HG03108 (cell line): Measurements from ENCODE around the gene NPY4R.
"Not testable (repeated sequence)": the region's sequence is repeated elsewhere in the genome, so short reads cannot be mapped to it uniquely, and the experiment has no call there.

Experiments
- ATAC-seq: cut with Tn5 transposase; IDR thresholded peaks from one replicate; pipeline ENCODE4 v1.9.1; 2021; ENCODE audit warnings: moderate library complexity; ENCODE audit not compliant: unreplicated experiment

Gene NPY4R, protein sequence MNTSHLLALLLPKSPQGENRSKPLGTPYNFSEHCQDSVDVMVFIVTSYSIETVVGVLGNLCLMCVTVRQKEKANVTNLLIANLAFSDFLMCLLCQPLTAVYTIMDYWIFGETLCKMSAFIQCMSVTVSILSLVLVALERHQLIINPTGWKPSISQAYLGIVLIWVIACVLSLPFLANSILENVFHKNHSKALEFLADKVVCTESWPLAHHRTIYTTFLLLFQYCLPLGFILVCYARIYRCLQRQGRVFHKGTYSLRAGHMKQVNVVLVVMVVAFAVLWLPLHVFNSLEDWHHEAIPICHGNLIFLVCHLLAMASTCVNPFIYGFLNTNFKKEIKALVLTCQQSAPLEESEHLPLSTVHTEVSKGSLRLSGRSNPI

DNA sequence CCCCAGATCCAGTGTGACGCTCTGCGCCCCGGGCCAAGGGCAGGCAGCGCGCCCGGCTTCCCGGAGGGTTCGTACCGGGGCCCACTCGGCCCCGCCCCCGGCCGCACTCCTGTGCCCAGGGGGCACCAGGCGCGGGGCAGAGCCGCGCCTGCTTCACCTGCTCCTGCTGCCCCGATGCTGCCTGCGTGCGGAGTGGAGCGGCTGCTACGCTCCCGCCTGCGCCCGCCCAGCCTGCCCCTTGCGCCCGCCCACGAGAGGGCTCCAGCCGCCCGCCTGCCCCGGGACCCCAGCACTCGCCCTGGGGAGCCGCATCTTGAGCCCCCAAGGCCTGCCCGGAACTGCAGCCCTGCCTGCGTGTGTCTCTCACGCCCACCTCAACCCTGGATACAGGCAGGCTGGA lies at the start of gene NPY4R:
TSS of gene NPY4R (minus strand) at position 194 of the 400 bp plus-strand sequence. CDS start 3,323 bp downstream, outside the sequence.
- ATAC-seq = not testable (repeated sequence)

DNA sequence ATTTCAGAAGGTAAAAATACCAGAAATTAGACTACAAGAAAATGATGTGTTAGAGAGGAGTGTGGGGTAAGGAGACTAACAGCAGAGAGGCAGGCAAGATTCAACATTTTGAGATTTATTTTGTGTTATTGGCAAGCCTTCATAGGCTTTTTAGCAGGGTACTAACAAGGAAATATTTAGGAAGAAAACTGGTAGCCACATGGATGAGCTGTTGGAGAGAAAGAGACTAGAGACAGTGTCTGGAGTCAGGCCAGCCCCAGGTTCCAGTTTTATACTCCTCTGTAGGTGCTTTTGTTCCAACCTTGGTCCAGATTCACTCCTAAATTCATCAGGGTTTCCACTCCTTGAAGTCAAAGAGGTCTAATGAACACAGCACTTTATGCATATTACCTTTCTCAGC lies 49.6 kb upstream of the NPY4R start:
- ATAC-seq = no peak

DNA sequence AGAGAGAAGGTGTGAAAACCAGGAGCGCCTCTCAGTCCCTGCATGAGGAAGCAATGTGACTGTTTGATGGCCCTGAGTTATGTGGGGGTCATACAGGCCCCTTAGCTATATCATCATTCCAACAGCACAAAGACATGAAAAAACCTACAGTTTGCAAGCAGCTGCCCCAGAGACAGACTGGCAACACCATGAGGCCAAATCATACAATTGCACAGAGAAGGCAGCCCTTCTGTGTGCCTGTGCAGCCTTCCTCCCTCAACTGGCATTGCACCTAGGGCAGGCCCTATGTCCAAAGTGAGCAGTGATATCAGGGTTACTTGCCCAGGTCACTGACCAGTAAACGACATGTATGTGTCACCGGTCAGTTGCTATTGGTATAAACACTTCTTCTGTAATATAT lies 49.1 kb upstream of the NPY4R start:
- no peak for ATAC-seq

DNA sequence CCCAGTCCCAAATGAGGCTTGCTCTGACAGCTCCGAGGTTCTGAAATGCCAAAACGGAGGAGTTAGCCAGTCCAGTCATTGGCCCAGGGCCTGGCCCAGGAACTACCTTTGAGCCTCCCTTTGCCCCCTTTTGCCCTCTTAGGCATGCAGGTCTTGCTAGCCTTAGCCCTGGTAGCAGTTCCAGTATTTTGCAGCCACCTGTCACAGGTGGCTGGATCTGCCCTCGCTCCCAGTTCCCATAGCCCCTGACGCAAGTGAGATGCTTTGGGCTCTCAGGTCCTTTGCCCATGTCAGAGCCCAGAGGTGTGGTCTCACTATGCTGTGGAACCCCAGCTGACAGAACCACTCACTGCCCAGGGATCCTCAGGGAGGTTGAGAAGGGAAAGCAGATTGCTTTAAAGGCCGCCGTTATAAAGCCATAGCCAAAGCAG lies 48.7 kb upstream of the NPY4R start:
- ATAC-seq = no peak

DNA sequence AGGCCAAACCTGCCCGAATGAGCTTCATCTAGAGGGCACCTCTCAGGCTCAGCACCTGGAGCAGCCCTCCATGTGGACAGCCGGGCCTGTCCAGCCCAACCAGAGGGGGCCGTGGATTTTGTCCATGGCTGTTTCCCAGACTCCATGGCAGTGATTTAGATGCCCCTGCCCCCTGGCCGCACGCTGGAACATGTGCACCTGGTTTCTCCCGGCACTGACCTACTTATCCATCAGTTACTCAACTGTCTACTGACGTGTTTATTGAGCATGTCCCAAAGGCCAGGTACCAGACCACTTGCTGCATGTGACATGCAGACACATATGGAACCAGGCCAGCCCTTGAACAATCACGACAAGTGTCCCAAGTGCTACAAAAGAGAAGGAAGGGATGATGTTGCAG lies 47.6 kb upstream of the NPY4R start:
- ATAC-seq = not testable (repeated sequence)

DNA sequence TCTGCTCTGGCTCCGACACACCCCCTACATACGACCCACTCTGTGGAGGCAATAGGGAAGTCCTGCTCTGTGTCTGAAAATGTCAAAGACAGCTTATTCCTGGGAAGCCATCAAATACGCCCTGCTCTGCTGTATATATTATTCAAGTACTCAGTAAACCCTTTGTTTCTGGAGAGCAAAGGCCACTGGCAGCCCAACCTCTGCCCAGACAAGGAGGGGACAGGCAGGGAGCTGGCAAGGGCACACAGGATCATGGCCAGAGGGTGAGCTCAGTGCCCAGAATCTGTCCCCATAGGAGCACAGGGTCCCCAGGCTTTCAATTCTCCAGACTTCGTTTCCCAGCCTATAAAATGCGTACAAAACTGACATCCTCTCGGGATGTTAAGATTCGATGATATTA lies 47.0 kb upstream of the NPY4R start:
- not testable (repeated sequence) for ATAC-seq

DNA sequence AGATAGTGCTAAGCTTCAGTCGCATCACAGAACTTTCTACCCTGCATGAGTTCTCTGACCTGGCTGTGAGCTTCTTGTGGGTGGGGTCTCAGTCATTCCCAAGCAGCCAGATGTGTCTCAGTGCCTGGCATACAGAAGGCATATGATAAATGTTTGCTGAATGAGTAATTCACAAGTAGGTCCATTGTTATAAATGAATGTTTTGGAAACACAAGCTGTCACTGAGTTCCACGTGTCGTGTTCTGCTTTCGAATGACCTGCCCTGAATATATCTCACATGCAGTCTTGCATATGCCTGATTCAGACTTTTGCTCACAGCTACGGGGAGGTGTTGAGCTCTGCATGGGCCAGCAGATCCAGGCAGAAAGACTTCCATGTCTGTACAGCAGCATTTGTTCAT lies 46.2 kb upstream of the NPY4R start:
- ATAC-seq = not testable (repeated sequence)

DNA sequence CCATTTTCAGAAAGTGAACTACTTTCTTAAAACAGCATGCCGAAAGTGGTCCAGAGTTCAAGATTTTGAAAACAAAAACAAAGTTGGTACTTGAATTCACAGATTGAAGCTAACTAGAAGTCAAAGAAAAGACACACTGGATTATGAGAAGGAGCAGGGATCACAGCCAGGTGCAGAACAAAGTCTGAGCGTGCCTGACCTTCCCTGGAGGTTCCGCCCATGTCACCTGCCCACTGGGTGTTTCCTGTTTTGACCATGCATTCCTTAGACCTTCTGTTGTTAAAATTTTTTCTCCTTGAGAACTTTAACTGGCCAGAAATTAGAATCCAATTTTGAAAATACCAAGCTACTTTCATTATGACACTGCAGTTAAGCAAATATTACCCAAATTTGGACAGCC lies 34.2 kb upstream of the NPY4R start:
- not testable (repeated sequence) for ATAC-seq

DNA sequence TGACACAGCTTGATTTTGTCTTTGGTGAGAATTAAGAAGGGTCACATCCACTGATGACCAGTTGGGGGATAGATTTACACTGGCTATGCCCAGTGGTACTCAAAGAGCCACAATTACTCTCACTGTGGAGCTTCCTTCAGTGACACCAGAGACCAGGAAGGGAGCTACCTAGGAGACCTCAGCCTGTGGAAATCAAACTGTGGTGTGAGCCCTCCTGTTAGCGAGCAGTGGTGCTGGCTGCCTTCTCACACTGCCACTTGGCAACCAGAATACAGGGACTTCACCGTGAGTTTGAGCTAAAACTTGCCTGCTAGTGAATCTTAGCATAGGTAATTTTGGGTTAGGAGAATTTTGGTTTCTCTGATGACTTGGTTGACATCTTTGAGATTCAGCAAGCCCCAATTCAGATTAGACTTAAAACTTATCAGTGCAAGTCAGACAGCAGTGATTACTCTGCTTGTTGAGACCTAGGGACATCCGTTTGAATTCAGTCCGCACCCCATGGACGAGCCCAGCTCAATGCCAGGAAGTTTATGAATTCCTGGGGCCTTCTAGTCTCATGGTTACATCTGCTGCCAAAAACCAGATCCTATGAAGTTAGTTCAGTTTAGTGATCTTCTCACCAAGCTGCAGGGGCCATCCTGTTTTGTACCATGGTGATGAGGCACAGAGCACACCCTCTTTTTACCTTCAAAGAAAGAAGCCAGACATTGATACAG lies 33.4 kb upstream of the NPY4R start:
- not testable (repeated sequence) for ATAC-seq

DNA sequence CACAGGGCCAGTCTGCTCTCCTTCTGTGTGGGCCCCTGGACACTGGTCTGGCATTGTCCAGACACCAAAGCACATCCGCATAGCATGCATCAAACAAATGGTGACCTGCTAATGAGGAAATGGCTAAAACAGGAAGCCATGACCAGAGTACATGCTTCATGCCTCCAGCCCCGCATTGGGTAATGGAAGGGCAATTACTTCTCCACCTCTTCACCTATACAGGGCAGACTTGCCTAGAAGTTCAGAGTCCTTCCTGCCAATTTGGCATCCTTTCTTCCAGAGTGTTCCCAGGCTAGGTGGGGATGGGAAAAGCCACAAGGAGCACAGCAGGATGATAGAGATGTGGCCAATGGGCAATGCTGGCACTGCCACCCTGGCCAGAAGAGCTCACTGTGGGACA lies 32.1 kb upstream of the NPY4R start:
- not testable (repeated sequence) for ATAC-seq

DNA sequence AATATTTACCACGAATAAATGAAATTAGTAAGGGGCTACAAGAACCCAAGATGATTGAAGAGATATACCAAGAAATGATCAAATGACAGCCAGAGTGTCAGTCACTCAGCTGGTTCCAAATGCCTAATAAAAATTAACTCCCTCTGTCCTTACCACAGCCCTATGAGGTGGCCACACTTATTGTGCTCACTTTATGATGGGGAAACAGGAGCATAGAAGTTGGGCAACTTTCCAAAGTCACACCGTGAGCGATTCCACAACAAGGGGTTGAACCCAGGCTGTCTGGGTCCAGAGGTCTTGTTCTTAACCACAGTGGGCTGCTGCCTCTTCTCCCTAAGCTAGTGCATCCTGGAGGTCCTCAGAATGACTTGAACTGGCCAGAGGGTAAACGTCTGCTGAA lies 31.6 kb upstream of the NPY4R start:
- ATAC-seq = not testable (repeated sequence)

DNA sequence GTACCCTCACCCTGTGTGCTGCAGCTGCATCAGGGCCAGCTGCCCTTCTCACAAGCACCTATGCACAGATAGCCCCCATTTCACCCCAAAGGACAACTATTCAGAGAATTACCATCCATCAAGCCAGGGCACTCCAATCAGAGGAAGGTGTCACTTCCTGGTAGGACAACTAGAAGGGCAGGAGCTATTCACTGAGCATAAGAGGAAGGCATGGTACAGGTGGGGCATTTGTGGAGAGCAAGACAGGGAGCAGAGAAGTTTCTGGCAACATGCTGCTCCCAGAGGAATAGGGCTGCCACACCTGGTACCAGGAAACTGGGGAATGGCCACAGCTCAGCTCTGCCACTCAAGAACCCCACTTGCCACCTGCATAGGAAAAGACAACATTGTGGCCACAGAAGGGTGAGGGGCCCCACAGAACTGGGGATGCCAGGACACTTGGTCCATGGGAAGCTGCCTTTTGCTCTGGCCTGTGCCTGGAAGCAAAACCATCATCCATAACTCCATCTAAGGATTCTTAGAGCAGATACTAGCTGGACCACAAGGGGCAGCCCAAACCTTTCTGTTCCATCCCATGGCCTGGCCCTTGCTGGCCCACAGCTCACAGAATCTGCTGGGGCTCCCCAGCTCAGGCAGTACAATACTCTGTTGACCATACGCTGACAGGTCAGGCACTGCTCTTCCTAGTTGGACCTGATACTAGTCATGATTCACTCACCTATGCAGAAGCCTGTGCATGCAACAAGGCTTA lies 25.8 kb upstream of the NPY4R start:
- not testable (repeated sequence) for ATAC-seq

DNA sequence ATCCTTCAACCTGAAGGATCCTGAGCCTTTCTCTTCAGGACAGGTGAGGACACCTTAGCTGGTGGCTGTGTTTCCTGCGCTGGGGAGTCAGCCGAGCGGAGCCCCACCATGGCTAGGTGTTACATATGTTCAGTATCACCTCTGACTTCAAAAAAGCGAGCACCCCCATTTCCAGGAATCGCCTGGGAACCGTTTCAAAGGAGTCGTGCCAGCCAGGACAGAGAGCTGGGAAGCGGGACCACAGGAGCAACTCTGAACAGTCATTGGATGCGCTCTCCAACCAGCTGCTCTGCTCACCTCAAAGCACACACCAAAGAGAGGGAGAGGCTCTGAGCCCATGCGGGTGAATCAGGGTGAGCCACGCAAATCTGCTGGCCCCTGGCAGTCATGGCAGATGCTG lies 24.5 kb upstream of the NPY4R start:
- ATAC-seq = not testable (repeated sequence)

DNA sequence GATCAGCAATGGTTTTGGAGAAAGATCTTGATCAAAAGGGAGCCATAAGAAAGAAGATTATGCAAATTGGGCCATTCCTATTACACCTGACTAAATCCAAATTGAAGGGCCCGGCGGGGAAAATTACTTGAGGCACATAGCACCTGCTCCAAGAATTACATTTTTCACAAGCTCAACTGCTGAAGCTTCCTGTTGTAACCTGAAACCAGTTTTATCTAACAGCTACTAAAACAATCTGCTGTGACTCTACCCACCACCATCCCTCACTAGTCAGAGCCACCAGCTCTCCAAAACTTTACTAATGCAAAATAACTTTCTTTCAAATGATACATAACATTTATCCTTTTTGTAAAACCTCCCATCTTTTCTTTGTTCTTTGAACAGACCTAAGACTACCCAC lies 20.7 kb upstream of the NPY4R start:
- ATAC-seq = not testable (repeated sequence)

DNA sequence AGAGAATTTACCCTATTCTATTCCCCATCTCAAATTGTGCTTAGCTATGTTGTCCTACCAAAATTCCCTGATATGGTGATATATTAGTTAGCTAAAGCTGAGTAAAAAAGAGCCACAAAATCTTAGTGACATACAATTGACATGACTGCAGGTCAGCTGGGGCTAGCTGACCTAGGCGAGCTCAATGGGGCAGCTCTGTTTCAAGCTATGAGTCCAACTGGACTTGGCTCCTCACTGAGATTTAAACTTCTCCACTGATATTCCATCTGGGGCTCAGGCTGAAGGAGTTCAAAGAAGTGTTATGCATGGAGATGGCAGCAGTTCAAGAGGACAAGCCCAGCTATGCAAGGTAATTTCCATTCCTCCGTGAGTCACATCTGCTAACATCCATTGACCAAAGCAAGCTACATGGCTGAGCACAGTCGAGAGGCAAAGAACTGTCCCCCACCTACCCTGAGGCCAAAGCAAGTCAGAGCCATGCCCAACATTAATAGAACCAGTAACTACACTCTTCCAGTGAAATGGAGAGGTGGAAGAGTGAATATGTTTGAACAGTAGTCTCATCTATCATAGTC lies 9.1 kb upstream of the NPY4R start:
- ATAC-seq = not testable (repeated sequence)

DNA sequence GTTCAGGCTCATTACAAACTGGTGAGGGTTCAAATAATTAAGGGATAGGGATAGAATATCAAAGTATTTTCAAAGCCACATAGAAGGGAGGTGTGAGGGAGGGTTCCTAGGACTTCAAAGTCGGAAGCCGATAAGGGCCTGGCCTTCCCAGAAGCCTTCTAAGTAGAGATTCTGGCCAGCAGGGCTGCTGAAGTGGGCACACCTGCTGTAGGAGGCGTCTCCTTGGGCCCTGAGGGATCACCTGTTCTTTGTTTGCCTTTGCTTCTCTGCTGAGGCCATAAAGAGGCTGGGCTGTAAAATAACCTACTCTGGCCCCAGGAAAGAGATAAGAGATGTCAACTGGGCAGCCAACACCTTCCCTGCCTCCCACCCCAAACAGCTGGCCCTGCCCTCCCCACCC lies 8.0 kb upstream of the NPY4R start:
- not testable (repeated sequence) for ATAC-seq

DNA sequence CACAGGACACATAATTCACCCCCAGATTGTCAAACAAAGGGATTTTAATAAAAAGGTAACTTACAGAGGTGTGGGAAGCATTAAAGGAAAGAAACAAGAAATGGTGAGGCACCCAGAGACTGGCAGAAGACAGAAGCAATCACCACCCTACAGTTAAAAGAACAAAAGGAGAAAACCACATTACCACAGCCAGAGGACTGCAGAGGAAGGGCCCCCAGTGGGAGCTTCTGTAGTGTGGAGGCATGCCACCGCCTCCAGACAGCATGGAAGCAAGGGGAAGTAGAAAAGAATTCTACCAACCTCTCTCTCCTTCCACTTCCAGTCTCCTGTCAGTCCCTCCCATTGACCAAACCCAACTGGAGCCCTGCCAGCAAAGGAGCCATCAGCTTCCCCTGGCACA lies 4.4 kb upstream of the NPY4R start:
- not testable (repeated sequence) for ATAC-seq

DNA sequence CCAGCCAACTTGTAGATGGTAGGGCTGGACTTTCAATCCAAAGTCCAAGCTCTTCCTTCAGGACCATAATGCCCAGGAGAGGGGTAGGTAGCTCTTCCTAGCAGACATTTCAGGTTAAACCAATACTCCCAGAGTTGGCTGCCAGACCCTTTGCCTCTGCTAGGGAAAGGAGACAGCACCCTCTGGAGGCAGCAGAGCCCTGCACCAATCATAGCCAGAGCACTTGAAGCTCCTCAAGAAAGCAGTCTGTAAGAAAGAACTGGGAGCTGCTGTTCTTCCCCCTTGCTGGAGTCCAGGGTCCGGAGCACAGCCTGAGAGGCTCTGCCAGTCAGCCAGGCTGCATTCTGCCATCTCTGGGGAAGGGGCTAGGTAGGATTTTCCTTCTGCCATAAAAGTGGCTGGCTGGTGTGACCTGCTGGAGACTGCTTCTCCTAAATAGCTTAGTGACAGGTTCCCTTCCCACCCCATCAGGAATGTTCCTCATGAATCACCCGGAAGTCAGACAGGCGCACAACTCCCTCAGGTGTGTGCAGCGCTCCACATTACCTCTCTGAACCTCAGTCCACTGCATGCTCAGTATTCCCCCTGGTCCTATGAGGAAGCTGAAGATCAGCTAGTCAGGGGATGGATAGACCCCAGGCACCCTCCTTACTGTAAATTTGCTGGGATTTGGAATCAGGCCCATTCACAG lies 2.5 kb upstream of the NPY4R start:
- ATAC-seq = not testable (repeated sequence)

DNA sequence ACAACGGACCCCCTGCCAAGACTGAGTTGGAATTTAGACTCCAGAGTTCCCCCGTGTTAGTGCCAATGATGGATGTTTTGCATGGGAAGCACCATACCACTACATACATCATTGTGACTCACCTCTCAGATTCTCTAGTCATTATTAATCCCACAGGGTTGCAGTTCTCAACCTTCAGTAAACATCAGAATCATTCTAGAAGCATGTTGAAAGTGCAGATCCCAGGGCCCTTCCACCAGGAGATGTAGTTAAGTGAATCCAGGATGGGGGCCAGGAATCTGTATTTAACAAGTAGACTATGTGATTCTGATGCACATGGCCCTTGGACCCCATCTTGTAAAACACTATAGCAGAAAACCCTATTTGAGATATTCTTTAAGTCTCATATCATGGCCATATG lies 2.1 kb downstream of the NPY4R start:
- ATAC-seq = not testable (repeated sequence)

DNA sequence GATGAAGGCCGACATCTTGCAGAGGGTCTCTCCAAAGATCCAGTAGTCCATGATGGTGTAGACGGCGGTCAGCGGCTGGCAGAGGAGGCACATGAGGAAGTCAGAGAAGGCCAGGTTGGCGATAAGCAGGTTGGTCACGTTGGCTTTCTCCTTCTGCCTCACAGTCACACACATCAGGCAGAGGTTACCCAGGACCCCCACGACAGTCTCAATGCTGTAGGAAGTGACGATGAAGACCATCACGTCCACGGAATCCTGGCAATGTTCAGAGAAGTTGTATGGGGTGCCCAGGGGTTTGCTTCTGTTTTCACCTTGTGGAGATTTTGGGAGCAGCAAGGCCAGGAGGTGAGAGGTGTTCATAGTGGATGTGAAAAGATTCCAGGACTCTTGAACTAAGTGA lies 3.5 kb downstream of the NPY4R start:
- not testable (repeated sequence) for ATAC-seq
